HepG2 (cell line): Measurements from ENCODE around the gene UPK1B. TPM values are rescaled to one million over a fixed set of nuclear protein-coding genes. Genes with fewer than 3 reads are reported as not detected.

ENCODE experiments used
- ATAC-seq: fragments of 200-7000 bp; cut with Tn5 transposase; 3 replicates; pipeline ENCODE4 v1.9.1; 2020; ENCODE audit warnings: mild to moderate bottlenecking, moderate library complexity
- BruUV-seq: library from RNA; stranded (reverse); fragments of 400-500 nt; replicated peaks from 2 replicates; lab custom pipeline; 2021; lab: Mats Ljungman, UMichigan
- CTCF ChIA-PET: fragments of 300-600 bp; formaldehyde crosslinking; extraction: SDS; loops from one replicate; lab custom pipeline; 2021; ENCODE audit warnings: low total read pairs, inconsistent platforms, low intra/inter-chr PET ratio; lab: Yijun Ruan, JAX
- POLR2A ChIA-PET: fragments of 350-600 bp; sonication (Branson Sonifier 250); formaldehyde crosslinking; loops from one replicate; lab custom pipeline; 2020; ENCODE audit warnings: antibody characterized with exemption, inconsistent platforms; lab: Yijun Ruan, JAX
- DNase-seq: peaks from one replicate; pipeline ENCODE4 v3.0.0-alpha.2; 2015; ENCODE audit warnings: low spot score
- FAIRE-seq: peaks from 3 replicates; lab custom pipeline; 2011; peaks lifted over from hg19 to GRCh38; lab: Jason Lieb, UNC
- H2AFZ ChIP-seq: one replicate; pipeline ENCODE4 v1.6.1; 2011; ENCODE audit warnings: low read length, inconsistent platforms
- H3K27ac ChIP-seq: fragments of 300-600 bp; 3 replicates; pipeline ENCODE4 v1.8.0; 2011; ENCODE audit warnings: mixed run types, mild to moderate bottlenecking, mixed read lengths, low read length, inconsistent platforms; ENCODE audit not compliant: insufficient read depth; ENCODE audit errors: extremely low read length
- H3K27me3 ChIP-seq, 2 experiments: fragments of 200-600 bp in 1 of 2; 2 replicates in 1 of 2; 3 replicates in 1 of 2; pipeline versions ENCODE4 v1.6.0 to v1.8.0; 2011; ENCODE audit warnings: low read length in 2 of 2, mild to moderate bottlenecking in 2 of 2, moderate library complexity in 2 of 2, inconsistent platforms in 1 of 2; ENCODE audit not compliant: insufficient read depth in 2 of 2, control insufficient read depth in 1 of 2
- H3K36me3 ChIP-seq, 2 experiments: fragments of 200-600 bp in 1 of 2; replicated peaks in 1 of 2; 2 replicates in 1 of 2; 3 replicates in 1 of 2; pipeline versions ENCODE4 v1.5.1 to v1.8.0; 2011; ENCODE audit warnings: low read length in 2 of 2, inconsistent platforms in 1 of 2; ENCODE audit not compliant: insufficient read depth in 2 of 2, control insufficient read depth in 1 of 2
- H3K4me1 ChIP-seq: 2 replicates; pipeline ENCODE4 v1.5.1; 2012; ENCODE audit warnings: low read length, inconsistent platforms; ENCODE audit not compliant: insufficient read depth
- H3K4me2 ChIP-seq: 2 replicates; pipeline ENCODE4 v1.6.0; 2011; ENCODE audit warnings: low read depth, low read length, inconsistent platforms
- H3K4me3 ChIP-seq, 3 experiments: fragments of 200-600 bp in 1 of 3; sonication (generic), shearing (Covaris generic) in 1 of 3; replicated peaks in 1 of 3; 2 replicates each; pipeline ENCODE4 v1.5.1; 2011 to 2016; ENCODE audit warnings: low read length in 3 of 3, inconsistent platforms in 2 of 3, low read depth in 2 of 3, mild to moderate bottlenecking in 2 of 3, control low read depth in 1 of 3, mixed read lengths in 1 of 3; ENCODE audit not compliant: insufficient read depth in 1 of 3
- H3K79me2 ChIP-seq: one replicate; pipeline ENCODE4 v1.6.1; 2011; ENCODE audit warnings: low read length, inconsistent platforms; ENCODE audit not compliant: insufficient read depth
- H3K9ac ChIP-seq: 2 replicates; pipeline ENCODE4 v1.6.0; 2011; ENCODE audit warnings: mild to moderate bottlenecking, low read depth, low read length, inconsistent platforms; ENCODE audit not compliant: insufficient read depth
- H3K9me3 ChIP-seq: 2 replicates; pipeline ENCODE4 v1.5.1; 2012; ENCODE audit warnings: mild to moderate bottlenecking, low read length
- H4K20me1 ChIP-seq: 2 replicates; pipeline ENCODE4 v1.6.0; 2011; ENCODE audit warnings: inconsistent platforms, mild to moderate bottlenecking, low read length, moderate library complexity; ENCODE audit not compliant: insufficient read depth
- ATF5 ChIP-seq: sonication (generic); formaldehyde crosslinking; IDR thresholded peaks from 2 replicates; pipeline ENCODE4 v1.4.0; 2020; ENCODE audit warnings: mild to moderate bottlenecking, low read depth, missing genetic modification reagents
- HMGXB3 ChIP-seq: sonication (generic); formaldehyde crosslinking; IDR thresholded peaks from 2 replicates; pipeline ENCODE4 v1.4.0; 2020; ENCODE audit warnings: missing genetic modification reagents, borderline replicate concordance
- MBD4 ChIP-seq: IDR thresholded peaks from 2 replicates; pipeline ENCODE4 v1.6.1; 2012; ENCODE audit warnings: low read length, inconsistent platforms, borderline replicate concordance
- PBX2 ChIP-seq: IDR thresholded peaks from 2 replicates; pipeline ENCODE4 v1.6.1; 2016; ENCODE audit warnings: control low read depth
- SOX5 ChIP-seq: IDR thresholded peaks from 2 replicates; pipeline ENCODE4 v1.6.1; 2016; ENCODE audit warnings: borderline replicate concordance
- ZNF136 ChIP-seq: sonication (generic); formaldehyde crosslinking; IDR thresholded peaks from 2 replicates; pipeline ENCODE4 v1.8.1; 2022; ENCODE audit warnings: low read depth, mild to moderate bottlenecking, moderate library complexity, missing genetic modification reagents
- ZNF143 ChIP-seq: sonication (generic); formaldehyde crosslinking; IDR thresholded peaks from 2 replicates; pipeline ENCODE4 v1.4.0; 2020; ENCODE audit warnings: missing genetic modification reagents
- ZNF574 ChIP-seq: sonication (generic); formaldehyde crosslinking; IDR thresholded peaks from 2 replicates; pipeline ENCODE4 v1.4.0; 2020; ENCODE audit warnings: missing genetic modification reagents
- ZNF768 ChIP-seq: sonication (generic); formaldehyde crosslinking; IDR thresholded peaks from 2 replicates; pipeline ENCODE4 v1.4.0; 2020; ENCODE audit warnings: missing genetic modification reagents
- WGBS: methylation state at CpG from one replicate; pipeline ENCODE4 v1.1.6; 2017; ENCODE audit warnings: low lambda C conversion rate; 5-methylcytosine and 5-hydroxymethylcytosine counted together
- in situ Hi-C: cut with HindIII; loops from 2 replicates; pipeline ENCODE4 v1.10.0; 2017; ENCODE audit warnings: low pct_unique_long_range_greater_than_20kb; ENCODE audit not compliant: extremely low pct_ligation_motif_present
- intact Hi-C: fragments of 100-400 bp; cut with micrococcal nuclease; formaldehyde crosslinking; loops from one replicate; pipeline ENCODE4 v1.10.0; 2022; ENCODE audit not compliant: unreplicated experiment
- polyA plus RNA-seq, 8 experiments: library from polyadenylated mRNA; depleted of rRNA in 3 of 8; stranded (reverse) in 7 of 8; unstranded in 1 of 8; fragments of >200 nt; fragmentation: Illumina TruSeq in 4 of 8; extraction: Trizol in 4 of 8; gene quantifications; 2 replicates each; pipeline versions ENCODE4 v1.2.1 to v1.2.3, GENCODE V29; 2011 to 2016; ENCODE audit warnings: low read depth in 4 of 8, missing spikeins in 1 of 8, mixed read lengths in 1 of 8; ENCODE audit not compliant: insufficient read depth in 1 of 8
- total RNA-seq, 5 experiments: library from RNA; depleted of rRNA; stranded (reverse); fragments of >200 nt; fragmentation: Illumina TruSeq; extraction: Trizol; gene quantifications; 2 replicates each; pipeline ENCODE4 v1.2.3, GENCODE V29; 2016; ENCODE audit warnings: low read depth in 1 of 5

Gene UPK1B
- total and polyA plus RNA-seq, 2 of the 13 experiments (the other 11 are each of a cell fraction or from before 2014, with no cell fraction given): not detected

- H3K4me1 ChIP-seq: no peaks in the 10 kb centered on the region
- H4K20me1 ChIP-seq: no peaks in the 10 kb centered on the region
- intact Hi-C loops: no loop called here
- FAIRE-seq: no peak
- no peak overlapping the region for H3K9ac ChIP-seq
- no peak overlapping the region for H2AFZ ChIP-seq
- in situ Hi-C loops: no loop called here
- ATAC-seq: no peak
- no peaks in the 10 kb centered on the region for H3K36me3 ChIP-seq
- BruUV-seq: no TSS peak
- TF ChIP-seq ZNF574 (CRISPR knock-in tag) (no peak), ATF5 (CRISPR knock-in tag) (no peak), PBX2 (CRISPR knock-in tag) (no peak), SOX5 (CRISPR knock-in tag) (no peak), MBD4 (no peak), ZNF143 (CRISPR knock-in tag) (no peak), ZNF768 (CRISPR knock-in tag) (no peak), HMGXB3 (CRISPR knock-in tag) (no peak), ZNF136 (CRISPR knock-in tag) (no peak)
- ChIA-PET POLR2A (no interaction called here), CTCF (no interaction called here)
- no peaks in the 10 kb centered on the region for H3K79me2 ChIP-seq
- no peak overlapping the region for H3K4me3 ChIP-seq
- no peak overlapping the region for H3K27ac ChIP-seq
- DNase-seq: no peak
- 13% methylated on average over 9 of the region's 10 CpGs for WGBS
- peaks cover 0 to 4% of the 10 kb centered on the region in 2 experiments; a peak in 1 of 5 replicates for H3K27me3 ChIP-seq
- no peak overlapping the region for H3K4me2 ChIP-seq
- H3K9me3 ChIP-seq: no peaks in the 10 kb centered on the region
Measured at GRCh38 chr3:119175872-119176756, 2.7 kb downstream of the UPK1B start.
